VCaP (cell line): ENCODE data around the gene CEACAM16.
A peak's percentile ranks its signal among the peaks of the same experiment; 100 is the strongest.

Experiments
- H3K27ac ChIP-seq: fragments of 450-650 bp; 2 replicates; pipeline ENCODE4 v1.5.1; 2017
- CTCF ChIP-seq: fragments of 450-650 bp; conservative IDR thresholded peaks from 2 replicates; pipeline ENCODE4 v1.5.1; 2017; ENCODE audit warnings: mild to moderate bottlenecking, moderate library complexity

CEACAM16 gene

GRCh38 chr19:44746616-44746945, 47.6 kb downstream of the CEACAM16 start:
- TF ChIP-seq CTCF = no peak
- H3K27ac ChIP-seq = peak overlapping the region; percentile 96

DNA sequence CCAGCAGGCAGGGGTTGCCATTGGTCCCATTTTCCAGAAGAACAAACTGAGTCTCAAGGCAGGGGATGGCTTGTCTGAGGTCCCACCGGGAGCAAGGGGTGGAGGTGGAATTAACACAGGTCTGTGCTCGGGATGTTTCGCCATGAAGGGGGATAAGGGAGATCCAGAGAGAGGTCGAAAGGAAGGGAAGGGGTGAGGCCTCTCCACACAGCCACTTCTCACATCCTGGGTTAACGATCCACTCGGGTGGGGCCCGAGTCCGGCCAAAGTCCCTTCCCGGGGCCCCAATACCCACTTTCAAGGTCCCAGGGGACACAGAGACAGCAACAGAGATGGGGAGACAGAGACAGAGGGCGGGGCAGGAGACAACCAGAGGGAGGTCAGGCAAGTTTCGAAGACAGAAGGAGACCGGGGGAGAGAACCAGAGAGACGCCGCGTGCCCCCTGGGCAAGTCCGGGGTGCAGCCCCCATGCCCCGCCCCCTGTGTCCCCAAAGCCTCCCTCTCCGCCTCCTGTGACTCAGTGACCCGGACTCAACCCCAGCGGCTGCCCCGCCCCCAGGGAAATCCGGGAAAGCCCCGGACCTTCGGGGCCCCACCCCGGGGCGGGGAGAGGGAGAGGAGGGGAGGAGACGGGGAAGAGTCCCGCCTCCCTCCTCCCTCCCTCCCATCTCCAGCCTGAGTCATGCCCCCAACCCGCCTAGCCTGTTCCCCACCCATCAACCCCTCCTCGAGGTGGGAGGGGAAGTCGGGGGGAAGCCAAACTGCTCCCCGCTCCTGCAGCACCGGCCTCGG, 48.2 kb downstream of the CEACAM16 start:
- TF ChIP-seq CTCF = no peak
- H3K27ac ChIP-seq = peak overlapping the region; percentile 96

GRCh38 chr19:44747739-44748425, 48.9 kb downstream of the CEACAM16 start:
- TF ChIP-seq CTCF = no peak

GRCh38 chr19:44748426-44749254, 49.7 kb downstream of the CEACAM16 start, which contains the start of gene BCL3:
BCL3 (plus strand) TSS chr19:44748708; CDS start chr19:44748791, 83 bp downstream.
- peak; percentile 17; the same call in 1 of the 2 replicates for TF ChIP-seq CTCF
- peak within 1 kb of the TSS; percentile 96 for H3K27ac ChIP-seq

More at GRCh38 chr19:44747739-44748425, 48.9 kb downstream of the CEACAM16 start:
- H3K27ac ChIP-seq = peak overlapping the region; percentile 96

GRCh38 chr19:44749292-44749691, 50.3 kb downstream of the CEACAM16 start:
- TF ChIP-seq CTCF = no peak
- peak overlapping the region; percentile 96 for H3K27ac ChIP-seq

GRCh38 chr19:44749994-44750393, 51.0 kb downstream of the CEACAM16 start:
- peak overlapping the region; percentile 96 for H3K27ac ChIP-seq

More at GRCh38 chr19:44749994-44750393, 51.0 kb downstream of the CEACAM16 start:
- no peak for TF ChIP-seq CTCF
